ENCODE measurements around the gene SMIM14.
"Not testable (repeated sequence)": the region's sequence is repeated elsewhere in the genome, so short reads cannot be mapped to it uniquely, and the experiment has no call there.

Gene SMIM14

DNA sequence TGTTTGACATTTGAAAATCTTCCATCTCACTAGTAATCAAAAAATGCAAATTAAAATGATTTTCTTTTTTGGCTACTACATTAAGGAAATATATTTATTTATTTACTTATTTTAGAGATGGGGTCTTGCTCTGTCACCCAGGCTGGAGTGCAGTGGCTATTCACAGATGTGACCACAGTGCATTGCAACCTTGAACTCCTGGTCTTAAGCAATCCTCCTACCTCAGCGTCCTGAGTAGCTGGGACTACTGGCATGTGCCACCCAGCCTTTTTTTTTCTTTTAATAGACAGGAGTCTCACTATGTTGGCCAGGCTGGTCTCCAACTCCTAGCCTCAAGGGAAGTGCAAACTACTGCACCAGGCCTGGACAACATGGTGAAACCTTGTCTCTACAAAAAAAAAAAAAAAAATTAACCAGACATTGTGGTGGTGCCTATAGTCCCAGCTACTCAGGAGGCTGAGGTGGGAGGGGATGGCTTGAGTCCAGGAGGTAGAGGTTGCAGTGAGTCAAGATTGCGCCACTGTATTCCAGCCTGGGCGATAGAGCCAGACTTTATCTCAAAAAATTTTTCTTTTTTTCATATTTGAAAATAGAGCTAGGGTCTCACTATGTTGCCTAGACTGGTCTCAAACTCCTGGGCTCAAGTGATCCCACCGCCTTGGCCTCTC, 4.4 kb upstream of the SMIM14 start:
- no peak for DNase-seq

DNA sequence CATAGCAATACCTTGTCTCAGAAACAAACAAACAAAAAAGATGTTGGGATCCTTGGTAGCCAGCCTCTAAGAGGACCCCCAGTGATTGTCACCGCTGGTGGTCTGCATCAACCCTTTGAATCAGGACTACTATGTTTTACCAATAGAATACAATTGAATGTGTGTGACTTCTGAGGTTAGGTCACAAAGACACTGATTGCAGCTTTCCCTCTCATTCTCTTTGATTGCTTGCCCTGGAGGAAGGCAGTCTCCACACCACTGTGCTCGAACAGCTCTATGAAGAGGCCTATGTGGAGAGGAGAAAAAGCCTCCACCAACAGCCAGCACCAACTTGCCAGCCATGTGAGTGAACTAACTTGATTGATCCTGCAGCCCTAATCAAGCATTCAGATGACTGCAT, 2.8 kb upstream of the SMIM14 start:
- no peak for DNase-seq

DNA sequence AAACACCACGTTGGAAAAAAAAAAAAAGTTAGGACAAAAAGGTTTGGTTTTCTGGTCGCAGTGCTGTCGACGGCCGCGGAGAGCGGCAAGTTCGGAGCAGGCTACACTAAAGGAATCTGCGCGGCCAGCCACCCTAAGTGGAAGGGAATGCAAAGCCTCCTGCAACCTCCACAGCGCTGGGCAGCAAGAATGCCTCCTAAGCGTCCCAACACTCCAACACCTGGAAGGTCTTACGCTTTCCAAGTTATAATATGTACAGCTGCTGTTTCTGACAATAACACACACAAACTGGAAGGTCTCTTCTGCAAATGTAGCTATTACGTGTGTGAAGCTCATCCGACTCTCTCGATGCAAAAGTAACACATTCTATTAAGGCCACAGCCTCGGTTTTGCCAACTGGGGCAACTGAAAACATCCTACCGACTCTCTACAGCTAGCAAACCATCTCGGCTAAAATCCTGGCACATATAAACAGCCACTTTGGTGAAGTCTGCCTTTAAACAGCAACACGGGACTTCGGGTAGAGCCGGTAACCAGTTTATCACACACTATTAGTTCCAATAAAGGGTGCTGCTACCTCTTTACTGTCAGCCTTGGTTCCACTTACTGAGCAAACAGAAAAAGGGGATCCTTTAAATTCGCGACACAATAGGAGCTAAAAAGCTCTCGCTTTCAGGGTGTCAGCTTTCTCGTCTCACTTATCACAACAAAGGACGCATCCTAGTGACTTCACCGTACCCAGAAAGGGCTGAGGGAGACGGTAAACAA, 895 bp downstream of the SMIM14 start:
- no peak for DNase-seq

DNA sequence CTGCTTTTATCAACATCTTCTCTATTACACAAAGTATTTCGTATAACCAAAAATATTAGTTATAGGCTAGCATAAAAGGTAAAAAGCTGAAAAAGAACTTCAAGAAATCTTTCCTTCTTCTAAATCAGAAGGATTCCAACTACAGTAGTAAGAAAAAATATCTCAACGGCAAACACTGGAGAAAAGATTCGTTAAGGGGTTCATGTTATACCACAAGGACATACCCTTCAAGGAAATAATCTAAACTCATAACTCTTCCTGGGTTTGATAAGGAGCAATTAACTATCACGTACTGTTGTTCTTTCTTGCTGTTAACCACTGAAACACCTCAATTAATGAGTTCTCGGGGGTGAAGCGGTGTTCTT, 1.5 kb downstream of the SMIM14 start:
- no peak for DNase-seq

DNA sequence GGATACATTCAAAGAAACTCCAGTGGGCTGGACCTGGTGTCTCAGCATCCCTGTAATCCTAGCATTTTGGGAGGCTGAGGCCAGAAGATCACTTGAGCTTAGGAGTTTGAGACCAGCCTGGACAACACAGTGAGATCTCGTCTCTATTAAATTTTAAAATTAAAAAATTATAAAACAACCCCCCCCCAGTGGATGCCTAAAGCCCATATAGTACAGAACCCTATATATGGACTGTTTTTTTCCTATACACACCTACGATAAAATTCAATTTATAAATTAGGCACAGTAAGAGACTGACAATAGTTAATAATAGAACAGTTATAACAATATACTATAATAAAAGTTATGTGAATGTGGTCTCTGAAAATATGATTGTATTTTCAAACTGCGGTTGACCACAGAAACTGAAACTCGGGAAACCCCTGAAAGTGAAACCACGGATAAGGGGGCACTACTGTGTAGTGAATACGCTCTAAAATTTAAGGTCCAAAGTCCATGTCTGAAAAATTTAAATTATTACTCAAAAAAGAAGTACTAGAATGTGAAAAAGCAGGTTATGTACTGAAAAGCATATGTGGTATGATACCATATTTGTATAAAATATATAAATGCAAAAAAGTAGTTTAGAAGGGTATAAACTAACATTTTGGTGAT, 2.0 kb downstream of the SMIM14 start:
- DNase-seq = no peak

DNA sequence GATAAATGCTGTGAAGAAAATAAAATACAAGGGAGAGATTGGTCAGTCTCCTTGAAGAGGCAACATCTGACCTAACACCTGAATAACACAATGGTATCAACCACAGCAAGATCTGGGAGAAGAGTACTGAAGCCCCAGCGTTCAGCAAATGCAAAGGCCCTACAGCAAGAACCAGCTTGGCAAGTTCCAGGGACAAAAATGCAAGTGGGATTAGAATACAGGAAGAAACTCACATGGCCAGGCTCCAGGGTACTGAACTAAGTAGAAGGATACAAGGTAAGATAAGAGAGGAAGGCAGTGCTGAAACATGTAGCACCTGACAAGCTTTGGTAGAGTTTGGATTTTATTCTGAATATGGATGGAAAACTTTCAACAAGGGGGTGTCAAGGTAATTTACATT, 3.6 kb downstream of the SMIM14 start:
- no peak for DNase-seq

DNA sequence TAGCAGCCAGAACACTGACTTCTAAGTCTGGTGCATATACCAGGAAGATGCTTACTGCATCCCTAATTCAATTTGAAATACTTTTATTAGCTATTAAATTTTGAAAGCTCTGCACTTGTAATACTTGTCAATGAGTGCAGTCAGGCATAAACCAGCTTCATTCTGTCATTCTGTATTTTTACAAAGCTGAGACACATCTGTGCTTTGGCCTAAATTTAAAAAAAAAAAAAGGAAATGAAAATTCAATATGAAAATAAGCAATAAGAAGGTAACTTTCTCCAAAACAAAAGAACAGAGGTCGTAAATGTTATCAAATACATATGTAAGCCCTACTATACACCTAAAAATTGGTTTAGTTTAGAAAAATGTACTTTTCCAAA, 7.0 kb downstream of the SMIM14 start:
- no peak for DNase-seq

DNA sequence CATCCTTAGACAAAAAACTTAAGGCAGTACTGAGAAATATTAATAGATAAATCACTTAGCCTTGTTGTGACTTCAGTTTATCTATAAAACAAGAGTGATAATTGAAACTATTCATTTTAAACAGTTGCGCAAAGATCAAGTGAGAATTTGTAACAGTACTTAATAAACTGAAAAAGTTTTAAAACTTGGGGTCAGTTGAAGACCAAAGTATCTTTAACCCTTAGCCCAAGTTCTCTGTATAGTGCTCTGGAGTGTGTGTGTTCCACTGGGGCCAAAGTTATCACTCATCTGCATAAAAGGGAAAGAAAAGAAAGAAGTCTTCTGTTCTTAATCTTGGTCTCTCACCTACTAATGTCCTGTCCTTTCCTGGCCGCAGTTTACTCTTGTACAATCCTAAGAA, 11.3 kb downstream of the SMIM14 start:
- DNase-seq = no peak

DNA sequence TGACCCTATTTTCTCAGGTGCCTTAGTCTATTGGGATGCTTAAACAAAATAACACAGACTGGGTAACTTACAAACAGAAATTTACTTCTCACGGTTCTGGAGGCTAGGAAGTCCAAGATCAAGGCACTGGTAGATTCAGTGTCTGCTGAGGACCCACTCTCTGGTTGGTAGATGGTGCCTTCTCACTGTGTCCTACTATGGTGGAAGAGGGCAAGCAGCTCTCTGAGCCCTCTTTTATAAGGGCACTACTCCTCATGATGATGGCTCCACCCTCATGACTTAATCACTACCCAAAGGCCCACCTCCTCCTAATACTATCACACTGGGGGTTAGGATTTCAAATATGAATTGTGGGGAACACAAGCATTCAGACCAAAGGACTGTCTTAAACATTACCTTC, 11.8 kb downstream of the SMIM14 start:
- DNase-seq = no peak

DNA sequence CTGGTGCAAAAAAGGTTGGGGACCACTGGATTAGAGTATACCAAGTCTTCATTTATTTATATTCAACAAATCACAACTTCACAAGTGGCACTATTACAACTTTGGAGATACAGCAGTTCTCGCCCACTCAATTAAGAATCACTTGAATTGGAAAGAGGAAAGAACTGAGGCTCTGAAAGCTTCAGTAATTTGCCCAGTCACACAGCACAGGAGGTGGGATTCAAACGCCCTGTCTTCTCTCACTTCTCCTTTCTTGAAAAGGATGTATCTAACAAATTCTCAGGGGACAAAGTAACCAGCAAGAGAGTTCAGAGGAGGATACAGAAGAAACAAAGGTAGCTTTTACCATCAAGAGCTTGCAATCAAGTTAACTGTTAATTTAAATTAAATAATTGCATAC, 12.4 kb downstream of the SMIM14 start:
- DNase-seq = no peak

DNA sequence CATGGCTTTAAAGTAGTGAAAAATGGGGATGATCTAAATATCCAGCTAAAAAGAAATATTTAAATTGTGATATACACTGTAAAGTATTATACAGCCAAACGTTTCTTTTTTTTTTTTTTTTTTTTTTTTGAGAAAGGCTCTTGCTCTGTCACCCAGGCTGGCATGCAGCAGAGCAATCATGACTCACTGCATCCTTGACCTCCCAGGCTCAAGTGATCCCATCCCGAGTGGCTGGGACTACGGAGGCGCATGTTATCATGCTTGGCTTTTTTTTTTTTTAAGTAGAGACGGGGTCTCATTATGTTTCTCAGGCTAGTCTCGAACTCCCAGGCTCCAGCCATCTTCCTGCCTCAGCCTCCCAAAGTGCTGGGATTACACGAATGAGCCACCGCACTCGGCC, 17.1 kb downstream of the SMIM14 start:
- no peak for DNase-seq

DNA sequence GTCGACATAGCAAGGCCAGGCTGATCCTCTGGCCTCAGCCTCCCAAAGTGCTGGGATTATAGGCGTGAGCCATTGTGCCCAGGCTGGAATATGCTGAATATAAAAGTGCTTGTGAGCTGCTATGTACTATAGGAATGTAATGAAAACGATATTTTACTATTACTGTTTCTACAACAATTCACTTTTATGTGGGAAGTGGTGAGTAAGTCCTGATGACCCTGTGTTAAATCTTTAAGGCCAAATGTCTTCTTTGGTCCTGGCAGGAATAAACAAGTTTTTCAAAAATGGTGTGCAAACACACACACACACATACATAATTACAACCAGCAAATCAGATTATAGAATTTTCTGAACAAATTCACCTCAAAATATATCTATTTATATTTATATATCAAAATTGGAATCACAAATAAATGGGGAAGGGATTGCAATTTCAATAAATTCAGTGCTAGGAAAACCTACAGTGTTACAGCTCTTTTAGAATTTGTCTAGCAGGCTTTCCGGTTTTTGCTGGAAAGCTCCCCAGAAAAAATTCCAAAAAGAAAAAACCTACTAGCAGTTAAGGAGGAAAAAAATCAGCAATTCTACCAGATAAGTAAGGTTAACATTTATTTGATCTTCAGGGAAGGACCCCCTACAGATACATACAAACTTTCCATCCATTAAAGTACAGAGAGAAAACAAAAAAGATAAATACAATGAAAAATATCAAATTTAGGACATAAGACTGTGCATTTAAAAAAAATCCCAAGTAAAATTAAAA, 17.9 kb downstream of the SMIM14 start:
- no peak for DNase-seq

DNA sequence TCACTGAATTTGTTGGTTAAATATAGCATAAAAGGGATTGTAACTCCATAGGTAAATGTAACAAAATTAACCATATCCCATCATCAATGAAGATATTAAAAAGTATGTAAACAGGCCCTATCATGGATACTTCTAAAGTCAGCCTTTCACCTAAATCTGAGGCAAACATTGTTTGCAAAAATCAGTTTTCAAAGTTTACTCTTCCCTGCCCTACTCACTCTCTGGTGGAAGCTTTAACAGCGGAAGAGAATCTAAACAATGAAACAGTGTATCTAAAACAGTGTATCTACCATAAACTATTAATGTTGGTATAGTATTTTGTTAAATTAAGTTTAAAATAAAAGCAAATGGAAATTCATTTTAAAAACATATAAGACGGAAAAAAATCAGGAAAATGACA, 21.1 kb downstream of the SMIM14 start:
- no peak for DNase-seq

DNA sequence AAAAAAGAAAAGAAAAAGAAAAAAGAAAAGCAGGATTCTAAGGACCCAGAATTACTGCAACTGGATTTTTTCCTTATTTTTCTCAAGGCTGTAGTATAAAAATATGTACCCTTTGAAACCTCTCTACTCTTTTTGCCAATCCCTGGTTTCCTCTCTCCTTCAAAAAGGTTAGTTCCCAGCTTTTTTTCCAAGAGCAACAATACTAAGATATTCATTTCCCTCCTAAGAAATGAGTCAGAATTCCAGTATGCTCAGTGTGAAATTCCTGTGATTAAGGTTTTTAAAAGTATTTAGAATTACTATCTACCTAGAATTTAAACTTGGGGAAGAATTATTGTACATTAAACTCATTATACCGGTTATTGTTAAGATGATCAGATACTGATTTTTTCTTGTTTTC, 22.0 kb downstream of the SMIM14 start:
- no peak for DNase-seq

DNA sequence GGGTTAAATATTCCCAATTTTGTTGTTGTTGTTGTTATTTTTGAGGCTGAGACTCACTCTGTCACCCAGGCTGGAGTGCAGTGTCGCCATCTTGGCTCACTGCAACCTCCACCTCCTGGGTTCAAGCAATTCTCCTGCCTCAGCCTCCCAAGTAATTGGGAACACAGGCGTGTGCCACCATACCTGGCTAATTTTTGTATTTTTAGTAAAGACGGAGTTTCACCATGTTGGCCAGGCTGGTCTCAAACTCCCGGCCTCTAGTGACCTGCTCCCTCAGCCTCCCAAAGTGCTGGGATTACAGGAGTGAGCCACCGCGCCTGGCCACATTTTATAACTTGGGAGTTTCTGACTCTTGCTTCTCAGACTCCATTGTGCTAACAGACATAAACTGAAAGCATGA, 22.6 kb downstream of the SMIM14 start:
- not testable (repeated sequence) for DNase-seq

DNA sequence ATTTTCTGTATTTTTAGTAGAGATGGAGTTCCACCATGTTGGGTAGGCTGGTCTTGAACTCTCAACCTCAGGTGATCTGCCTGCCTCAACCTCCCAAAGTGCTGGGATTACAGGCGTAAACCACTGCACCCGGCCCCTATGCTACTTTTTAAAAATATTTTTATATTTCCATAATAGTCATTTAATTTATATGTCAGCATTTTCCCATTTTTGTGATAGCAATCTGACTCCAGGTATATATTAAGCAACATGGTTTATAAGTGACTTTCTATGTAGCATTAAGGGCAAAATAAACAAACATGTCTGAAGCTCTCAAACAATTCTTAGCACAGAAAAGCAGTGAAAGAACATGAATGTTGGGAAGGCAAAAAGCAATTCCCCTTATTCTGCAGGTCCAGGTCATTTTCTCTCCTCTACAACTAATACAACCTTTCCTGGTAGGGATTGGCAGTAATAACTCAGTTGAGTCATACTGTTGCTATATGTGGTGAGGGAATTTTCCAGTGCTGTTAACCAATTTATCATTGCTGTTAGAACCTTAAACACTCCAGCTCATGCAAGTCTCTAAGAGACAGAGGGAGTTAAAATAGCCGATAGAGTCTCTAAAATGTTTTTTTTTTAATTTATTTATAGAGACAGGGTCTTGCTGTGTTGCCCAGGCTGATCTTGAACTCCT, 24.0 kb downstream of the SMIM14 start:
- DNase-seq = no peak

DNA sequence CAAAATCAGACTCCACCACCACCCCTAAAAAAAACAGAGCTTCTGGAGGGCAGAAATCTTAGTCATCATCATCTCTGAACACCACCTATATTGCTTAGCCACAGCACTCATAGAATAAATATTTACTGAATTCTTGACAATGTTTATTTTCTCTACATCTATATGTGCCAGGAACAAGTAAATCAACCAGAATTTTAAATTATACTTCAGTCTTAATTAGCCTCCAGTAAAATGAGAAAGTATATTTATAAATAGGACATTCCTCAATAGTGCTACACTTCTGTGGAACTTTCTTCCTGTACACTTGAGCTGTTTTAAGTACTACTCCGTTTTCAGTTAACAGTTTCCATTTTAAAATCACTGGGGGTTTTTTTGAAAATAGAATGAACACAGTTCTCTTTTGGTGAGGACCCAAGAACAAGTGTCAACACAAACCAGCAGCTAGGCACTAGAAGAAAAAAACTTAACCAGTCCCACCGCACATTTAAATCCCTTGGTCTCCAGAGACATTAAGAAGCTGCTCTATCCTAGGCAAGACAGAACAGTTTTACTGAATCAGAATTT, 25.5 kb downstream of the SMIM14 start:
- DNase-seq = no peak

DNA sequence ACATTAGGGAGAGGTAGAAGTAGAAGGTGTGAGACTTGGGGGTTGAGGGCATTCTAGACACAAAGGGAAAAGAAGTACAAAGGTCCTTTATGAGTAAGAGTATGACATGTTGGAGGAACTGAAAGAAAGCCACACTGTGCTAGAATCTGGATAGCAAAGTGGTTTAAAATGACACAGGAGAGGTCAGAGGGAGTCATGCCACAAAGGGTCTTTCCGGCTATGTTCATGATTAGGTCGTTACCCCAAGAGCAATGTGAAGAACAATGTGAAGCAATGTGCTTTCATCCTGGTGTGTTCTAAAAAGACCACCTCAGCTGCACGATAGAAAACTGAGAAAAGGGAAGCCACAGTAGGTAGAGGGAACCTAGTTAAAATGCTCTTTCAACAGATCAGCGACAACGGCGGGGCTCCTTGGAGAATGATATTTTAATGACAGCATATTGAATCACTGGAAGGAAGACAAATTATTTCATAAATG, 29.2 kb downstream of the SMIM14 start:
- DNase-seq = no peak

DNA sequence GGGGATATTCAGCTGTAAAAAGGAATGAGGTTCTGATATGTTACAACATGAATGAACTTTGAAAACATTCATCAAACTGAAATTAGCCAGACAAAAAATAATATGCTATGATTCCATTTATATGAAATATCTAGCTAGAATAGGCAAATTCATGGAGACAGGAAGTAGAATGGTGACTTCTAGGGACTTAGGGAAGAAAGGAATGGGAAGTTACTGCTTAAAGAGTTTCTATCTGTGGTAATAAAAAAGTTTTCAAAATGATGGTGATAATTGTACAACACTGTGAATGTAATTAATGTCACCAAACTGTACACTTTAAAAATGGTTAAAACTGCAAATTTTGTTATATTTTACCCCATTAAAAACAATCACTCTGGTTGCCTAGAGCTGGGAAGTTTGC, 30.2 kb downstream of the SMIM14 start:
- DNase-seq = no peak

DNA sequence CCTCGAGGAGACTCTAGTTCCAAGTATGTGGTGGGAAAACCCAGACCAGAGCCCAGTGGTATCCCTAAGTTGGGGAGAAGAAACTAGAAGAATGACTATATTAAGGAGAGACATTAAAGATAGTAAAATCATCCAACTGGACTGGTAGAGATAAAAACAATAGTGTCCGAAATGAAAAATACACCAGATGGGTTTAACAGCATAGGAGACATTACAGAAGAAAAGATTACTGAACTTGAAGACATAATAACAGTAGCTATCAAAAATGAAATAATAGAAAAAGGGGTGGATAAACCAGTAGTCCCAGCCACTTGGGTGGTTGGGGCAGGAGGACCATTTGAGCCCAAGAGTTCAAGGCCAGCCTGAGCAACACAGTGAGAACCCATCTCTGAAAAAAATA, 31.9 kb downstream of the SMIM14 start:
- no peak for DNase-seq

DNA sequence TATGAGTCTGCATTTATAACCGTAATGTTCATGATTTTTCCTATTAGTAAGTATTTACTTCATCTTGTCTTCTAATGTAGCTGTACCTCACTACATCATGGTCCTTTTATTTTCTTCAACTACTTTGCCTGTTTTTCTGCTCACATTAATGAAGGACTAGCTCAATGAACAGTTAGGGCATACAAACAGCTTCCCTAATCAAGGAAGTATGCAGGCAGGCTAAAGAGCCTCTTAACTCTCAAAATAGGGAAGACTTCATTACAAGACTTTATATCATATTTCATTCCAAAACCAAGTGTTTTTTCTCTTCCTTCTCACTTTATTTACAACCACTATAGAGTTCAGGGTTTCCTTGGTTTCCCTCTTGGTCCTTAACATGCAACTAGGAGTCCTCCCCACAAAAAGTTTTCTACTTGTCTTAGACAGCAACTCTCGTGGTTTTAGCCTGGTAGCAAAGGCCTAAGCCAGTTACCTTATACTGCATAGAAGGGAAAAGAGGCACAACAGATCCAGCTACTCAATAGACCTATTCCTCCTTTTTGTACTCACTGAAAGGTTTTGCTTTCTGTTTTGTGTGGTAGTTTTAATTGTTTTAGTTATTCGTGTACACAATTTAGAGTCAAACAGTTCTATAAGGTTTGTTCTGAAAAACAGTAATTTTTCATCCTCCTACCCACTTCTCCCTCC, 40.8 kb downstream of the SMIM14 start:
- DNase-seq = no peak

DNA sequence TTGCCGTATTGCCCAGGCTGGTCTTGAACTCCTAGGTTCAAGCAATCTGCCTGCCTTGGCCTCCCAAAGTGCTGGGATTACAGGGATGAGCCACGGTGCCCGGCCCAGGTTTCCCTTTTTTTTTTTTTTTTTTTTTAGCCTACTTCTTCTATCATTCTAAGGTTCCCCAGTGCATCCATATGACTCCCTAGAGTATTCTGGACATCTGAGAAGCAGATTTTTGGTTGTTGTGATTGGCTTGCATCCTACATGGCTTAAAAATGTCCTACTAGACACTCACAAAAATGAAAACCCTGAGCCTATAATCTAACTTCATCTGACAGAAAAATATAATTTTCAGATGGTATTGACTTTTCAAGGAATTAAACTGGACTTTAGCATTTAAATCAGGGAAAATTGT, 41.7 kb downstream of the SMIM14 start:
- no peak for DNase-seq

Data from NCI-H1436 treated with DMSO at 0.1 percent for 48 hours (cell line).